Measurements from ENCODE around the gene ADGRG1.

The ADGRG1 gene

DNA sequence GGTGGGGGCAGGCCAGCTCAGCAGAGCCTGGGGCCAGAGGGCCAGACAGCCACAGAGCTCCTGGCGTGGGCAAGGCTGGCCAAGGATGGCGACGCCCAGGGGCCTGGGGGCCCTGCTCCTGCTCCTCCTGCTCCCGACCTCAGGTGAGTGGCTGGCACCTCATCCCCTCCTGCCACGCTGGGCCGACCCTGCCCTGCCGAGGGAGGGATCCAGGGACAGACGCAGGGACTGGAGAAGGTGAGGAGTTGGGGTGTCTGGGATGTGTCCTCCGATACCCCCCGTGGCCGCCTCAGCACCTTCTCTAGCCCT, 39.8 kb downstream of the ADGRG1 start, which contains the start of gene ADGRG3:
Gene ADGRG3, plus strand, starts transcription at position 44 of the 309 bp plus-strand sequence. Its CDS starts 42 bp downstream, at position 86.
- no peak within 1 kb of the TSS for H3K4me3 ChIP-seq (ENCODE audit: low read depth, low read length)
- no peaks in the 10 kb centered on the region for H3K36me3 ChIP-seq (ENCODE audit: control insufficient read depth in 2 of 2, insufficient read depth in 1 of 2, low read length in 2 of 2)
- TF ChIP-seq, protein P1, sequence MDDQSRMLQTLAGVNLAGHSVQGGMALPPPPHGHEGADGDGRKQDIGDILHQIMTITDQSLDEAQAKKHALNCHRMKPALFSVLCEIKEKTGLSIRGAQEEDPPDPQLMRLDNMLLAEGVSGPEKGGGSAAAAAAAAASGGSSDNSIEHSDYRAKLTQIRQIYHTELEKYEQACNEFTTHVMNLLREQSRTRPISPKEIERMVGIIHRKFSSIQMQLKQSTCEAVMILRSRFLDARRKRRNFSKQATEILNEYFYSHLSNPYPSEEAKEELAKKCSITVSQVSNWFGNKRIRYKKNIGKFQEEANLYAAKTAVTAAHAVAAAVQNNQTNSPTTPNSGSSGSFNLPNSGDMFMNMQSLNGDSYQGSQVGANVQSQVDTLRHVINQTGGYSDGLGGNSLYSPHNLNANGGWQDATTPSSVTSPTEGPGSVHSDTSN (CRISPR knock-in tag; IDR thresholded peaks at IDR 0.05) = no peak
- TF ChIP-seq ZNF548 (tag by site-specific recombination; IDR thresholded peaks at IDR 0.05) = no peak
- TF ChIP-seq ZNF354C (tag by site-specific recombination; IDR thresholded peaks at IDR 0.05; ENCODE audit: borderline replicate concordance, low read depth) = no peak
- no peak for TF ChIP-seq ZNF391 (tag by site-specific recombination; IDR thresholded peaks at IDR 0.05; ENCODE audit: borderline replicate concordance, low read depth)
- no peak for TF ChIP-seq HOXA7 (CRISPR knock-in tag; IDR thresholded peaks at IDR 0.05; ENCODE audit: borderline replicate concordance)
- TF ChIP-seq TCF7L2 (IDR thresholded peaks at IDR 0.05; ENCODE audit: borderline replicate concordance, low read depth, low read length) = no peak
- no peaks in the 10 kb centered on the region for H3K4me1 ChIP-seq (ENCODE audit: control insufficient read depth, insufficient read depth, low read length)
- no peaks in the 10 kb centered on the region for H3K9me3 ChIP-seq (ENCODE audit: control insufficient read depth, insufficient read depth, low read depth, low read length)
- CTCF ChIA-PET = interaction anchor here (1.1 to 1.6 kb wide), 2 partner anchors 19 to 20 kb away, joined by 3 to 9 read pairs; no protein-coding TSS in a partner anchor
- no peak within 1 kb of the TSS for H3K27ac ChIP-seq (ENCODE audit: extremely low read depth, low read depth, low read length)
- POLR2A ChIA-PET = no interaction called here

DNA sequence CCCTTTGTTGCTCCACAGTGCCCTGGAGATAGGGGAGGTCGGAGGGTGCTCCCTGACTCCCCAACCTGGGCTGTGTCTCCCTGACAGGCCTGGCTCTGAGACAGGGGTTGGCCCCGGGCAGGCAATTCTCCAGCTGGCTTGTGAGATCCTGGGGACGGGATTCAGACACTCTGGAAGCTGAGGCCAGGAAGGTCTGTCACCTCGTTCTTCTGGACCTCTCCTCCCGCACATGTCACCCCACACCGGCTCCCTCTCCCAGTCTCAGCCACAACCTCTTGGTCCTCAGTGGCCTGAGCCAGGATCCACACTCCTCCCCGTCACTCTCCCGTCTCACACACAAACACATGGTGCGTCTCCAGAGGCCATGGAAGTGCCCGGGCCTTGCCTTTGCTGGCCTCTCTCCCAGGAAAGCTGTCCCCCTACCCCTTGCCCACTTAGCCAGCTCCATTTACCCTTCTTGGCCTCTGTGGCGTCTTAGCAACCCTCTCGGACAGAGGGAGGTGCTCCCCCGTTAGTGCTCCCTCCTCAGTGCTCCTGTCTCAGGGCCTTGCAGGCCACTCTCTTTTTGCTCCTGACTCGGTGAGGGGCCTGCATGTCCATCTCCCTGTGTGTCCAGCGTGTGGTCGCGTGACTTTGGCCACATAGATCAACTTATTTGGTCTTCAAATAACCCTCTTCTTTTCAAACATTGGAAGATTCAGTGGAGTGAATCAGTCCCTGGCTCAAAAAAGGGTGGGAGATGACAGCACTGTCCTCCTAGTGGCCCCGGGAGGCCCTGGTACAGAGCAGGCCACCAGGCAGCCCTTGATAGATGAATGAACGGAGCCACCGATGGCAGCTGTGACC, 40.4 kb downstream of the ADGRG1 start:
- ChIA-PET POLR2A (no interaction called here), CTCF (interaction anchor here (0.7 to 1.6 kb wide), 3 partner anchors 19 to 20 kb away, joined by 3 to 9 read pairs (median 5); no protein-coding TSS in a partner anchor)
- H3K4me3 ChIP-seq (ENCODE audit: low read depth, low read length) = no peak overlapping the region
- H3K9me3 ChIP-seq (ENCODE audit: control insufficient read depth, insufficient read depth, low read depth, low read length) = no peaks in the 10 kb centered on the region
- H3K36me3 ChIP-seq (ENCODE audit: control insufficient read depth in 2 of 2, insufficient read depth in 1 of 2, low read length in 2 of 2) = no peaks in the 10 kb centered on the region
- H3K27ac ChIP-seq (ENCODE audit: extremely low read depth, low read depth, low read length) = no peak overlapping the region
- H3K4me1 ChIP-seq (ENCODE audit: control insufficient read depth, insufficient read depth, low read length) = no peaks in the 10 kb centered on the region
- TF ChIP-seq ZNF202 (tag by site-specific recombination; IDR thresholded peaks at IDR 0.05; ENCODE audit: borderline replicate concordance) (no peak), KLF9 (tag by site-specific recombination; IDR thresholded peaks at IDR 0.05; ENCODE audit: low read depth) (no peak), ZNF785 (tag by site-specific recombination; IDR thresholded peaks at IDR 0.05) (no peak), ZNF214 (tag by site-specific recombination; IDR thresholded peaks at IDR 0.05; ENCODE audit: borderline replicate concordance) (no peak), OSR2 (tag by site-specific recombination; IDR thresholded peaks at IDR 0.05) (no peak), ZEB2 (tag by site-specific recombination; IDR thresholded peaks at IDR 0.05) (no peak), ZNF571 (tag by site-specific recombination; IDR thresholded peaks at IDR 0.05) (no peak), ZNF24 (tag by site-specific recombination; IDR thresholded peaks at IDR 0.05) (no peak), RBAK (tag by site-specific recombination; IDR thresholded peaks at IDR 0.05) (no peak), ZNF155 (tag by site-specific recombination; IDR thresholded peaks at IDR 0.05) (no peak), KLF10 (tag by site-specific recombination; IDR thresholded peaks at IDR 0.05) (no peak), ZNF548 (tag by site-specific recombination; IDR thresholded peaks at IDR 0.05) (no peak)
- TF ChIP-seq, protein P2, sequence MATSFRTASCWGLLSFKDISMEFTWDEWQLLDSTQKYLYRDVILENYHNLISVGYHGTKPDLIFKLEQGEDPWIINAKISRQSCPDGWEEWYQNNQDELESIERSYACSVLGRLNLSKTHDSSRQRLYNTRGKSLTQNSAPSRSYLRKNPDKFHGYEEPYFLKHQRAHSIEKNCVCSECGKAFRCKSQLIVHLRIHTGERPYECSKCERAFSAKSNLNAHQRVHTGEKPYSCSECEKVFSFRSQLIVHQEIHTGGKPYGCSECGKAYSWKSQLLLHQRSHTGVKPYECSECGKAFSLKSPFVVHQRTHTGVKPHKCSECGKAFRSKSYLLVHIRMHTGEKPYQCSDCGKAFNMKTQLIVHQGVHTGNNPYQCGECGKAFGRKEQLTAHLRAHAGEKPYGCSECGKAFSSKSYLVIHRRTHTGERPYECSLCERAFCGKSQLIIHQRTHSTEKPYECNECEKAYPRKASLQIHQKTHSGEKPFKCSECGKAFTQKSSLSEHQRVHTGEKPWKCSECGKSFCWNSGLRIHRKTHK (tag by site-specific recombination; IDR thresholded peaks at IDR 0.05) = no peak
- TF ChIP-seq, protein P1 (CRISPR knock-in tag; IDR thresholded peaks at IDR 0.05) = no peak
- TF ChIP-seq, protein P3, sequence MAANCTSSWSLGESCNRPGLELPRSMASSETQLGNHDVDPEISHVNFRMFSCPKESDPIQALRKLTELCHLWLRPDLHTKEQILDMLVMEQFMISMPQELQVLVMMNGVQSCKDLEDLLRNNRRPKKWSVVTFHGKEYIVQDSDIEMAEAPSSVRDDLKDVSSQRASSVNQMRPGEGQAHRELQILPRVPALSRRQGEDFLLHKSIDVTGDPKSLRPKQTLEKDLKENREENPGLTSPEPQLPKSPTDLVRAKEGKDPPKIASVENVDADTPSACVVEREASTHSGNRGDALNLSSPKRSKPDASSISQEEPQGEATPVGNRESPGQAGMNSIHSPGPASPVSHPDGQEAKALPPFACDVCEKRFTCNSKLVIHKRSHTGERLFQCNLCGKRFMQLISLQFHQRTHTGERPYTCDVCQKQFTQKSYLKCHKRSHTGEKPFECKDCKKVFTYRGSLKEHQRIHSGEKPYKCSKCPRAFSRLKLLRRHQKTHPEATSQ (tag by site-specific recombination; IDR thresholded peaks at IDR 0.05) = no peak
- TF ChIP-seq, protein P4, sequence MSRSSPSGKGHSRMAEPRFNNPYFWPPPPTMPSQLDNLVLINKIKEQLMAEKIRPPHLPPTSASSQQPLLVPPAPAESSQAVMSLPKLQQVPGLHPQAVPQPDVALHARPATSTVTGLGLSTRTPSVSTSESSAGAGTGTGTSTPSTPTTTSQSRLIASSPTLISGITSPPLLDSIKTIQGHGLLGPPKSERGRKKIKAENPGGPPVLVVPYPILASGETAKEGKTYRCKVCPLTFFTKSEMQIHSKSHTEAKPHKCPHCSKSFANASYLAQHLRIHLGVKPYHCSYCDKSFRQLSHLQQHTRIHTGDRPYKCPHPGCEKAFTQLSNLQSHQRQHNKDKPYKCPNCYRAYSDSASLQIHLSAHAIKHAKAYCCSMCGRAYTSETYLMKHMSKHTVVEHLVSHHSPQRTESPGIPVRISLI (tag by site-specific recombination; IDR thresholded peaks at IDR 0.05) = no peak
- TF ChIP-seq, protein P5, sequence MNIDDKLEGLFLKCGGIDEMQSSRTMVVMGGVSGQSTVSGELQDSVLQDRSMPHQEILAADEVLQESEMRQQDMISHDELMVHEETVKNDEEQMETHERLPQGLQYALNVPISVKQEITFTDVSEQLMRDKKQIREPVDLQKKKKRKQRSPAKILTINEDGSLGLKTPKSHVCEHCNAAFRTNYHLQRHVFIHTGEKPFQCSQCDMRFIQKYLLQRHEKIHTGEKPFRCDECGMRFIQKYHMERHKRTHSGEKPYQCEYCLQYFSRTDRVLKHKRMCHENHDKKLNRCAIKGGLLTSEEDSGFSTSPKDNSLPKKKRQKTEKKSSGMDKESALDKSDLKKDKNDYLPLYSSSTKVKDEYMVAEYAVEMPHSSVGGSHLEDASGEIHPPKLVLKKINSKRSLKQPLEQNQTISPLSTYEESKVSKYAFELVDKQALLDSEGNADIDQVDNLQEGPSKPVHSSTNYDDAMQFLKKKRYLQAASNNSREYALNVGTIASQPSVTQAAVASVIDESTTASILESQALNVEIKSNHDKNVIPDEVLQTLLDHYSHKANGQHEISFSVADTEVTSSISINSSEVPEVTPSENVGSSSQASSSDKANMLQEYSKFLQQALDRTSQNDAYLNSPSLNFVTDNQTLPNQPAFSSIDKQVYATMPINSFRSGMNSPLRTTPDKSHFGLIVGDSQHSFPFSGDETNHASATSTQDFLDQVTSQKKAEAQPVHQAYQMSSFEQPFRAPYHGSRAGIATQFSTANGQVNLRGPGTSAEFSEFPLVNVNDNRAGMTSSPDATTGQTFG (tag by site-specific recombination; IDR thresholded peaks at IDR 0.05; ENCODE audit: borderline replicate concordance) = no peak
